ENCODE data around the gene PSIP1.
A peak's percentile ranks its signal among the peaks of the same experiment; 100 is the strongest.

PSIP1 gene

GRCh38 chr9:15552636-15553527, 42.1 kb upstream of the PSIP1 start, which contains the start of gene CCDC171 (continued):
- peak; percentile 41; the same call in 1 of the 2 replicates for TF ChIP-seq ZNF518A (tag by site-specific recombination; conservative IDR thresholded peaks at IDR 0.05; ENCODE audit: low read depth)
- peak; percentile 75; the same call in 1 of the 2 replicates for TF ChIP-seq KLF8 (tag by site-specific recombination; IDR thresholded peaks at IDR 0.05)
- no peak for TF ChIP-seq SETDB1 (IDR thresholded peaks at IDR 0.05; ENCODE audit: insufficient read length, low read length)
- TF ChIP-seq ZNF660 (tag by site-specific recombination; IDR thresholded peaks at IDR 0.05), result peak; percentile 27
- TF ChIP-seq ZNF114 (tag by site-specific recombination; IDR thresholded peaks at IDR 0.05), result no peak
- no peak for TF ChIP-seq AEBP2 (tag by site-specific recombination; IDR thresholded peaks at IDR 0.05; ENCODE audit: borderline replicate concordance)
- TF ChIP-seq ZBTB6 (tag by site-specific recombination; IDR thresholded peaks at IDR 0.05), result no peak
- peak; percentile 36; the same call in 1 of the 2 replicates for TF ChIP-seq ZNF449 (tag by site-specific recombination; IDR thresholded peaks at IDR 0.05)
- TF ChIP-seq ZNF610 (tag by site-specific recombination; IDR thresholded peaks at IDR 0.05; ENCODE audit: borderline replicate concordance), result no peak
- TF ChIP-seq WT1 (tag by site-specific recombination; IDR thresholded peaks at IDR 0.05), result no peak
- no peak for TF ChIP-seq ZFP41 (tag by site-specific recombination; IDR thresholded peaks at IDR 0.05; ENCODE audit: borderline replicate concordance)
- TF ChIP-seq ZNF239 (tag by site-specific recombination; IDR thresholded peaks at IDR 0.05), result no peak
- TF ChIP-seq ZSCAN23 (tag by site-specific recombination; IDR thresholded peaks at IDR 0.05), result no peak
- TF ChIP-seq ZNF148 (tag by site-specific recombination; IDR thresholded peaks at IDR 0.05; ENCODE audit: borderline replicate concordance), result no peak
- no peak for TF ChIP-seq BCL6B (tag by site-specific recombination; IDR thresholded peaks at IDR 0.05)
- TF ChIP-seq ZNF19 (tag by site-specific recombination; IDR thresholded peaks at IDR 0.05; ENCODE audit: low read depth), result no peak
- TF ChIP-seq ZNF398 (tag by site-specific recombination; IDR thresholded peaks at IDR 0.05), result peak; percentile 70
- no peak for TF ChIP-seq ZNF16 (tag by site-specific recombination; IDR thresholded peaks at IDR 0.05; ENCODE audit: low read depth)
- 0 out of 2 replicates have a peak, but pooled peaks have one; percentile 6 for TF ChIP-seq ZNF354C (tag by site-specific recombination; IDR thresholded peaks at IDR 0.05; ENCODE audit: borderline replicate concordance, low read depth)
- peak; percentile 72; the same call in 1 of the 2 replicates for TF ChIP-seq ZNF24 (tag by site-specific recombination; IDR thresholded peaks at IDR 0.05)
- TF ChIP-seq BCL11A (tag by site-specific recombination; IDR thresholded peaks at IDR 0.05; ENCODE audit: low read depth), result no peak
- no peak for TF ChIP-seq ZNF549 (tag by site-specific recombination; IDR thresholded peaks at IDR 0.05)
- no peak for TF ChIP-seq GFI1B (tag by site-specific recombination; IDR thresholded peaks at IDR 0.05)
